Liver (tissue), 9 donors: Measurements from ENCODE around the gene MAN1C1. TPM values are rescaled to one million over a fixed set of nuclear protein-coding genes. Genes with fewer than 3 reads are reported as not detected.

Experiments
- DNase-seq: peaks from one replicate; pipeline ENCODE4 v3.0.0-alpha.2; 2017; ENCODE audit warnings: low spot score
- H3K27ac ChIP-seq, 2 donors: one replicate each; pipeline ENCODE4 v1.7.0; 2013; ENCODE audit warnings: inconsistent platforms in 2 of 2, low read length in 2 of 2, control low read depth in 1 of 2, low read depth in 1 of 2, mild to moderate bottlenecking in 1 of 2
- H3K27me3 ChIP-seq, 4 donors: one replicate each; pipeline versions ENCODE4 v1.6.1 to v1.7.0; 2013; ENCODE audit warnings: low read length in 3 of 4, inconsistent platforms in 1 of 4, mild to moderate bottlenecking in 1 of 4, moderate library complexity in 1 of 4; ENCODE audit not compliant: control insufficient read depth in 4 of 4, insufficient read depth in 4 of 4
- H3K36me3 ChIP-seq, 4 donors: one replicate each; pipeline versions ENCODE4 v1.6.1 to v1.7.0; 2013; ENCODE audit warnings: low read length in 3 of 4, mild to moderate bottlenecking in 3 of 4, low read depth in 1 of 4, moderate library complexity in 1 of 4; ENCODE audit not compliant: control insufficient read depth in 4 of 4, insufficient read depth in 3 of 4
- H3K4me1 ChIP-seq, 4 donors: one replicate each; pipeline versions ENCODE4 v1.6.1 to v1.7.0; 2013; ENCODE audit warnings: low read length in 3 of 4, mild to moderate bottlenecking in 3 of 4, moderate library complexity in 1 of 4; ENCODE audit not compliant: control insufficient read depth in 4 of 4, insufficient read depth in 4 of 4
- H3K4me3 ChIP-seq, 3 donors: one replicate each; pipeline versions ENCODE4 v1.6.1 to v1.7.0; 2013; ENCODE audit warnings: low read length in 3 of 3, control low read depth in 1 of 3, low read depth in 1 of 3, mild to moderate bottlenecking in 1 of 3
- H3K9ac ChIP-seq, 2 donors: one replicate each; pipeline ENCODE4 v1.7.0; 2013; ENCODE audit warnings: low read length in 2 of 2, mild to moderate bottlenecking in 2 of 2, moderate library complexity in 2 of 2, control low read depth in 1 of 2, low read depth in 1 of 2
- H3K9me3 ChIP-seq, 4 donors: one replicate each; pipeline versions ENCODE4 v1.6.1 to v1.7.0; 2013; ENCODE audit warnings: low read length in 3 of 4; ENCODE audit not compliant: control insufficient read depth in 4 of 4
- EGR1 ChIP-seq, 2 donors: IDR thresholded peaks; 2 replicates each; pipeline ENCODE4 v1.6.1; 2016 to 2018; ENCODE audit warnings: antibody characterized with exemption in 2 of 2, low read depth in 2 of 2
- FOXA1 ChIP-seq: IDR thresholded peaks from 2 replicates; pipeline ENCODE4 v1.6.1; 2016; ENCODE audit warnings: antibody characterized with exemption
- GABPA ChIP-seq, 2 donors: IDR thresholded peaks in 1 of 2; conservative IDR thresholded peaks in 1 of 2; 2 replicates each; pipeline ENCODE4 v1.6.1; 2016; ENCODE audit warnings: antibody characterized with exemption in 2 of 2, mild to moderate bottlenecking in 1 of 2, moderate library complexity in 1 of 2
- HNF4G ChIP-seq: IDR thresholded peaks from 2 replicates; pipeline ENCODE4 v1.6.1; 2016; ENCODE audit warnings: antibody characterized with exemption
- JUND ChIP-seq, 2 donors: IDR thresholded peaks; 2 replicates each; pipeline ENCODE4 v1.6.1; 2016; ENCODE audit warnings: antibody characterized with exemption in 2 of 2
- RAD21 ChIP-seq, 2 donors: IDR thresholded peaks; 2 replicates each; pipeline ENCODE4 v1.6.1; 2016; ENCODE audit warnings: antibody characterized with exemption in 2 of 2, mild to moderate bottlenecking in 2 of 2
- RXRA ChIP-seq, 2 donors: IDR thresholded peaks; 2 replicates each; pipeline ENCODE4 v1.6.1; 2017 to 2018; ENCODE audit warnings: antibody characterized with exemption in 2 of 2, mild to moderate bottlenecking in 1 of 2
- SP1 ChIP-seq: IDR thresholded peaks from 2 replicates; pipeline ENCODE4 v1.6.1; 2018; ENCODE audit warnings: antibody characterized with exemption, mild to moderate bottlenecking
- TAF1 ChIP-seq: conservative IDR thresholded peaks from 2 replicates; pipeline ENCODE4 v1.6.1; 2016; ENCODE audit warnings: antibody characterized with exemption, mild to moderate bottlenecking
- WGBS: extraction: QIAGEN DNeasy Blood & Tissue Kit; methylation state at CpG from one replicate; pipeline ENCODE4 v1.1.7; 2013; 5-methylcytosine and 5-hydroxymethylcytosine counted together
- polyA plus RNA-seq, 2 donors: library from polyadenylated mRNA; stranded (reverse) in 1 of 2; unstranded in 1 of 2; fragments of 200-250 nt in 1 of 2; fragments of >200 nt in 1 of 2; fragmentation: Nextera tagmentation in 1 of 2; extraction: Ambion mirVana in 1 of 2; gene quantifications; one replicate each; pipeline versions ENCODE4 v1.2.1 to v1.2.3, GENCODE V29; 2013 to 2015
- total RNA-seq, 2 donors: library from RNA; depleted of rRNA; stranded (reverse); fragments of >200 nt; gene quantifications; one replicate each; pipeline ENCODE4 v1.2.3, GENCODE V29; 2014
- TF ChIP-seq, protein P1 (sequence below): fragments of 150-350 bp; IDR thresholded peaks from 2 replicates; pipeline ENCODE4 v1.5.1; 2017; ENCODE audit warnings: improper control_type of control experiment, low read depth, low read length; ENCODE audit not compliant: missing input control
- TF ChIP-seq, protein P2 (sequence below): IDR thresholded peaks from 2 replicates; pipeline ENCODE4 v1.6.1; 2016; ENCODE audit warnings: antibody characterized with exemption
- TF ChIP-seq, protein P3 (sequence below): IDR thresholded peaks from 2 replicates; pipeline ENCODE4 v1.6.1; 2016; ENCODE audit warnings: antibody characterized with exemption
- TF ChIP-seq, protein P4 (sequence below): IDR thresholded peaks from 2 replicates; pipeline ENCODE4 v1.6.1; 2016; ENCODE audit warnings: antibody characterized with exemption, mild to moderate bottlenecking
- TF ChIP-seq, protein P5 (sequence below): IDR thresholded peaks from 2 replicates; pipeline ENCODE4 v1.6.1; 2016; ENCODE audit warnings: antibody characterized with exemption
- donor health status: healthy.
- donor health status: healthy.
- donor health status: healthy.
- donor health status: healthy.
- donor health status: healthy.

MAN1C1 gene
- total and polyA plus RNA-seq, 4 donors: 6.3 to 16.0 (median 8.1) TPM

DNA sequence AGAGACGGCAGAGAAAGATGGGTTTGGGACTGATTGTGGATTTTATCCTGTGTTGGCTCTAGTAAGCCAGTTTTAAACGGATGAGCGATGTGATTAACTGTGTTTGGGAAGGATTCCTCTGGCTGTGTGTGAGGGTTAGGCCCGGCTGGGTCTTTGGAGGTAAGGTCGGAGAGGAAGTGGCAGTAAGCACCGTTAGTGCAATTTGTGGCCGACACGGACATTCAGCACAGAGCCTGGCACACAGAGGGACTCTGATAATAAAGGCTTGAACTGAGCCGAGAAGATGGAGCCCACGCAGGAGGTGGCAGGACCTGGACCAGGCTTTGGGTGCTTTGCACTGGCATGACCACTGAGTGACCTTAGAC is 204.5 kb downstream of the MAN1C1 start:
- TF ChIP-seq EGR1 (IDR thresholded peaks at IDR 0.05; ENCODE audit: low read depth in 2 of 2) (no peak), GABPA (IDR thresholded peaks at IDR 0.05 in 1 of 2, conservative IDR thresholded peaks at IDR 0.05 in 1 of 2) (no peak), HNF4G (no peak), TAF1 (no peak), SP1 (no peak), RXRA (IDR thresholded peaks at IDR 0.05) (no peak), JUND (IDR thresholded peaks at IDR 0.05) (no peak), FOXA1 (no peak)
- TF ChIP-seq, protein P1, sequence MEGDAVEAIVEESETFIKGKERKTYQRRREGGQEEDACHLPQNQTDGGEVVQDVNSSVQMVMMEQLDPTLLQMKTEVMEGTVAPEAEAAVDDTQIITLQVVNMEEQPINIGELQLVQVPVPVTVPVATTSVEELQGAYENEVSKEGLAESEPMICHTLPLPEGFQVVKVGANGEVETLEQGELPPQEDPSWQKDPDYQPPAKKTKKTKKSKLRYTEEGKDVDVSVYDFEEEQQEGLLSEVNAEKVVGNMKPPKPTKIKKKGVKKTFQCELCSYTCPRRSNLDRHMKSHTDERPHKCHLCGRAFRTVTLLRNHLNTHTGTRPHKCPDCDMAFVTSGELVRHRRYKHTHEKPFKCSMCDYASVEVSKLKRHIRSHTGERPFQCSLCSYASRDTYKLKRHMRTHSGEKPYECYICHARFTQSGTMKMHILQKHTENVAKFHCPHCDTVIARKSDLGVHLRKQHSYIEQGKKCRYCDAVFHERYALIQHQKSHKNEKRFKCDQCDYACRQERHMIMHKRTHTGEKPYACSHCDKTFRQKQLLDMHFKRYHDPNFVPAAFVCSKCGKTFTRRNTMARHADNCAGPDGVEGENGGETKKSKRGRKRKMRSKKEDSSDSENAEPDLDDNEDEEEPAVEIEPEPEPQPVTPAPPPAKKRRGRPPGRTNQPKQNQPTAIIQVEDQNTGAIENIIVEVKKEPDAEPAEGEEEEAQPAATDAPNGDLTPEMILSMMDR: no peak
- TF ChIP-seq, protein P2, sequence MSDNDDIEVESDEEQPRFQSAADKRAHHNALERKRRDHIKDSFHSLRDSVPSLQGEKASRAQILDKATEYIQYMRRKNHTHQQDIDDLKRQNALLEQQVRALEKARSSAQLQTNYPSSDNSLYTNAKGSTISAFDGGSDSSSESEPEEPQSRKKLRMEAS: no peak
- TF ChIP-seq, protein P3, sequence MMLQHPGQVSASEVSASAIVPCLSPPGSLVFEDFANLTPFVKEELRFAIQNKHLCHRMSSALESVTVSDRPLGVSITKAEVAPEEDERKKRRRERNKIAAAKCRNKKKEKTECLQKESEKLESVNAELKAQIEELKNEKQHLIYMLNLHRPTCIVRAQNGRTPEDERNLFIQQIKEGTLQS: no peak
- TF ChIP-seq, protein P4, sequence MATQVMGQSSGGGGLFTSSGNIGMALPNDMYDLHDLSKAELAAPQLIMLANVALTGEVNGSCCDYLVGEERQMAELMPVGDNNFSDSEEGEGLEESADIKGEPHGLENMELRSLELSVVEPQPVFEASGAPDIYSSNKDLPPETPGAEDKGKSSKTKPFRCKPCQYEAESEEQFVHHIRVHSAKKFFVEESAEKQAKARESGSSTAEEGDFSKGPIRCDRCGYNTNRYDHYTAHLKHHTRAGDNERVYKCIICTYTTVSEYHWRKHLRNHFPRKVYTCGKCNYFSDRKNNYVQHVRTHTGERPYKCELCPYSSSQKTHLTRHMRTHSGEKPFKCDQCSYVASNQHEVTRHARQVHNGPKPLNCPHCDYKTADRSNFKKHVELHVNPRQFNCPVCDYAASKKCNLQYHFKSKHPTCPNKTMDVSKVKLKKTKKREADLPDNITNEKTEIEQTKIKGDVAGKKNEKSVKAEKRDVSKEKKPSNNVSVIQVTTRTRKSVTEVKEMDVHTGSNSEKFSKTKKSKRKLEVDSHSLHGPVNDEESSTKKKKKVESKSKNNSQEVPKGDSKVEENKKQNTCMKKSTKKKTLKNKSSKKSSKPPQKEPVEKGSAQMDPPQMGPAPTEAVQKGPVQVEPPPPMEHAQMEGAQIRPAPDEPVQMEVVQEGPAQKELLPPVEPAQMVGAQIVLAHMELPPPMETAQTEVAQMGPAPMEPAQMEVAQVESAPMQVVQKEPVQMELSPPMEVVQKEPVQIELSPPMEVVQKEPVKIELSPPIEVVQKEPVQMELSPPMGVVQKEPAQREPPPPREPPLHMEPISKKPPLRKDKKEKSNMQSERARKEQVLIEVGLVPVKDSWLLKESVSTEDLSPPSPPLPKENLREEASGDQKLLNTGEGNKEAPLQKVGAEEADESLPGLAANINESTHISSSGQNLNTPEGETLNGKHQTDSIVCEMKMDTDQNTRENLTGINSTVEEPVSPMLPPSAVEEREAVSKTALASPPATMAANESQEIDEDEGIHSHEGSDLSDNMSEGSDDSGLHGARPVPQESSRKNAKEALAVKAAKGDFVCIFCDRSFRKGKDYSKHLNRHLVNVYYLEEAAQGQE: no peak
- TF ChIP-seq, protein P5, sequence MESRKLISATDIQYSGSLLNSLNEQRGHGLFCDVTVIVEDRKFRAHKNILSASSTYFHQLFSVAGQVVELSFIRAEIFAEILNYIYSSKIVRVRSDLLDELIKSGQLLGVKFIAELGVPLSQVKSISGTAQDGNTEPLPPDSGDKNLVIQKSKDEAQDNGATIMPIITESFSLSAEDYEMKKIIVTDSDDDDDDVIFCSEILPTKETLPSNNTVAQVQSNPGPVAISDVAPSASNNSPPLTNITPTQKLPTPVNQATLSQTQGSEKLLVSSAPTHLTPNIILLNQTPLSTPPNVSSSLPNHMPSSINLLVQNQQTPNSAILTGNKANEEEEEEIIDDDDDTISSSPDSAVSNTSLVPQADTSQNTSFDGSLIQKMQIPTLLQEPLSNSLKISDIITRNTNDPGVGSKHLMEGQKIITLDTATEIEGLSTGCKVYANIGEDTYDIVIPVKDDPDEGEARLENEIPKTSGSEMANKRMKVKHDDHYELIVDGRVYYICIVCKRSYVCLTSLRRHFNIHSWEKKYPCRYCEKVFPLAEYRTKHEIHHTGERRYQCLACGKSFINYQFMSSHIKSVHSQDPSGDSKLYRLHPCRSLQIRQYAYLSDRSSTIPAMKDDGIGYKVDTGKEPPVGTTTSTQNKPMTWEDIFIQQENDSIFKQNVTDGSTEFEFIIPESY: no peak
- peaks cover 0 to 6% (median under 1%) of the 10 kb centered on the region in 4 donors for H3K36me3 ChIP-seq
- H3K27ac ChIP-seq: peak overlapping the region; percentile 93 to 99
- H3K9me3 ChIP-seq: no peaks in the 10 kb centered on the region
- DNase-seq: no peak
- H3K9ac ChIP-seq: peak overlapping the region; percentile 66 to 93
- 23% methylated on average over 10 of the region's 10 CpGs for WGBS
- peaks cover 13 to 42% (median 31%) of the 10 kb centered on the region in 4 donors for H3K4me1 ChIP-seq
- peak overlapping the region; percentile 77 to 93 (median 83) for H3K4me3 ChIP-seq
- no peaks in the 10 kb centered on the region for H3K27me3 ChIP-seq

DNA sequence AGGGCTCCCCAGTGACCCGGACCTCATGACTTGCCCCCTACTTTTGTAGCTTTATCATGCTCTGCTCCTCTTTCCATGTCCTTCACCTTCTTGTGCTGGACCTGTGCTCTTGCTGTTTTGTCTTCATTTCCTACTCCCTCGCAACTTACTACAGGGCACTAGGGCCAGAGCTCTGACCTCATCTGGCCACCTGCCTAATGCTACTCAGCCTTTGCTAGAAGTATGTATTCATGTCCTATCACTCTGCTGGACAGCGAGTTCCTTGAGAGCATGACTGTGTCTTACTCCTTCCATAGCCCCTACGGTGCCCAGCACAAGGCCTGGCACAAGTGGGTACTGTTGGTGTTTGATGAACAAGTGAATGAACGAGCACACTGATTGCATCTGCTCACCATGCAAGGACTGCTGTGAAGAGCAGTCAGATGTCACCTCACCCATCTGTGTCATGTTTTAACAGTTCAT is 205.1 kb downstream of the MAN1C1 start:
- TF ChIP-seq JUND (IDR thresholded peaks at IDR 0.05) (peak in 1 of 2 donors; percentile 37), RAD21 (IDR thresholded peaks at IDR 0.05) (no peak)
- 62% methylated on average over 5 of the region's 5 CpGs for WGBS
- Histone ChIP-seq H3K9me3 (no peaks in the 10 kb centered on the region), H3K4me1 (peaks cover 13 to 42% (median 31%) of the 10 kb centered on the region in 4 donors), H3K9ac (peak overlapping the region in 1 of 2 donors; percentile 9), H3K4me3 (peak overlapping the region in 2 of 3 donors; percentile 77 to 93), H3K27me3 (no peaks in the 10 kb centered on the region), H3K27ac (peak overlapping the region; percentile 93 to 99), H3K36me3 (peaks cover 3 to 10% (median 6%) of the 10 kb centered on the region in 4 donors)
- no peak for DNase-seq
